ENCODE data around the gene SFI1.

Gene SFI1

GRCh38 chr22:31595271-31595670, 98.9 kb downstream of the SFI1 start:
- DNase-seq (ENCODE audit: low spot score) = no peak

GRCh38 chr22:31602259-31602952, 106.1 kb downstream of the SFI1 start:
- no peak for DNase-seq (ENCODE audit: low spot score)

DNA sequence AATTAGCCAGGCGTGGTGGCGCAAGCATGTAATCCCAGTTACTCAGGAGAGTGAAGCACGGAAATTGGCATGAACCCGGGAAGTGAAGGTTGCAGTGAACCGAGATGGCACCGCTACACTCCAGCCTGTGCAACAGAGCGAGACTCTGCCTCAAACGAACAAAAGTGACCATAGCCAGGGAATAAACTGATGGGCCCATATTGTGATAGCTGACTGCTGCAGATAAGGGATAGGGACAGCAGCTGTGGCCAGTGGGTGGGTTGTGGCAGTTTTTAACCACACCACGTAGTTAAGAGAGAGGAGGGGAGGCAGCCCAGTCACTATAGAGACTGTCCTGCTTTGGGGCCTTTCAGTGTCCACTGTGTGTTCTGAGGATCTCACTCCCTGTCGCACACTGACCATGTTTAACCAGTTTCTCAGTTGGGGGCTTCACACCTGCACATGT, 106.8 kb downstream of the SFI1 start:
- DNase-seq (ENCODE audit: low spot score) = no peak

GRCh38 chr22:31603574-31603973, 107.2 kb downstream of the SFI1 start:
- peak; percentile 50 for DNase-seq (ENCODE audit: low spot score)

DNA sequence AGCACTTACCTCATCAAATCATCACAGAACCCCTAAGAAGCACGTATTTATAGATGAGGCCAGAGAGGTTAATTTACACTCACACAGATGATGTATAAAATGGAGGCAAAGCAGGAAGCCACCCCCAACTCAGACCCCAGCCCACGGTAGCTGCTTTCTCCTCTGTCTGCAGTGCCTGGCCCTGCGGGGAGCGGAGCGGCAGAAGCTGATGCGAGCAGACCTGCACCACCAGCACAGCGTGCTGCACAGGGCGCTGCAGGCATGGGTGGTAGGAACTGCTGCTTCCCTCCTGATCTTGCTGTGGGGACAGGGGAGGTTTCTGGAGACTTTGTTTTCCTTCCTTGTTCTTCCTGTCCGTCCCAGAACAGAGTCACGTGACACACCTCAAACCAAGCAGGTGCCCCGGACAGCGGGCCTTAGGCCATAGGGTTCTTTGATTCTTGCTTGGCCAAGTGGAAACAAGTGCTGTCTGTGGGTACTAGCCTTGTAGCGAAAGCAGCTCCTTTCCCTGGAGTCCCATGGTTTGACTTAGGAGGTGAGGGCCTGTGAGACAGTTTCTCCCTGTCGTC, 107.9 kb downstream of the SFI1 start:
- DNase-seq (ENCODE audit: low spot score) = peak; percentile 60

GRCh38 chr22:31604746-31605705, 108.7 kb downstream of the SFI1 start:
- DNase-seq (ENCODE audit: low spot score) = no peak

GRCh38 chr22:31605851-31606585, 109.7 kb downstream of the SFI1 start:
- peak; percentile 85 for DNase-seq (ENCODE audit: low spot score)

DNA sequence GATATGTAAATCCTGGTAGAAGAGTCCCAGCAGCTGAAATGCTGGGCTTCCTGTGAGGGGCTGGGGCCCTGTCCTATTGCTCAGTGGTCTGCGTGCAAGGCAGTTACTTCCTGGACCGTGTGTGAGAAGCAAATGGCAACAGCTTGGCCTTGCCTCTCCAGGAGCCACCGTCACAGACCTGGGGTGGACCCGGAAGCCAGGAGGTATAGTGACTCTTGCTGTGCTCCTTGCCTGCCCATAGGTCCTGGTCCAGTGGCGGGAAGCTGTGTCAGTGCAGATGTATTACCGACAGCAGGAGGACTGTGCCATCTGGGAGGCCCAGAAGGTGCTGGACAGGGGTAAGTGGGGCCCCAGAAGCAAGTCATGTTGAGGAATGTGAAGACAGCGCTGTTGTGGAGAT, 111.4 kb downstream of the SFI1 start:
- no peak for DNase-seq (ENCODE audit: low spot score)

GRCh38 chr22:31609716-31610115, 113.4 kb downstream of the SFI1 start:
- no peak for DNase-seq (ENCODE audit: low spot score)

- no peak for DNase-seq (ENCODE audit: low spot score)
Measured at GRCh38 chr22:31610611-31611010, 114.3 kb downstream of the SFI1 start.

GRCh38 chr22:31611061-31611760, 114.9 kb downstream of the SFI1 start:
- no peak for DNase-seq (ENCODE audit: low spot score)

DNA sequence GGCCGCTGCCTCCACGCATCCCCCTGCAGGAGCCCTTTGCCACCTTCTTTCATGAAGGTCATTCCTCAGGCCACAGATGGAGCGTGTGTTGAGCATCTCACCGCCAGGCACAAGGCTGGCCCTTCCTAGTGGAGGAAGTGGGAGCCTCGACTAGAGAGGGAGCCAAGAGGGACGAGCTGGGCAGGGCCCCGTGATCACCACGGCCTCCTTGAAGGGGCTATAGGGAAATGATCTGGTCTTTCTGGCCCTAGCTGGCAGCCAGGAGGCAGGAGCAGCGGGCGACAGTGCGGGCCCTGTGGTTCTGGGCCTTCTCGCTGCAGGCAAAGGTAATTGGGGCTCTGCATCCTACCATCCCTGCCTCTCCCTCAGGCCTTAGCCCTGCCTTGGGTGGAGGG, 116.6 kb downstream of the SFI1 start:
- no peak for DNase-seq (ENCODE audit: low spot score)

GRCh38 chr22:31613286-31613903, 117.1 kb downstream of the SFI1 start:
- DNase-seq (ENCODE audit: low spot score) = no peak

GRCh38 chr22:31613904-31614296, 117.6 kb downstream of the SFI1 start:
- no peak for DNase-seq (ENCODE audit: low spot score)

DNA sequence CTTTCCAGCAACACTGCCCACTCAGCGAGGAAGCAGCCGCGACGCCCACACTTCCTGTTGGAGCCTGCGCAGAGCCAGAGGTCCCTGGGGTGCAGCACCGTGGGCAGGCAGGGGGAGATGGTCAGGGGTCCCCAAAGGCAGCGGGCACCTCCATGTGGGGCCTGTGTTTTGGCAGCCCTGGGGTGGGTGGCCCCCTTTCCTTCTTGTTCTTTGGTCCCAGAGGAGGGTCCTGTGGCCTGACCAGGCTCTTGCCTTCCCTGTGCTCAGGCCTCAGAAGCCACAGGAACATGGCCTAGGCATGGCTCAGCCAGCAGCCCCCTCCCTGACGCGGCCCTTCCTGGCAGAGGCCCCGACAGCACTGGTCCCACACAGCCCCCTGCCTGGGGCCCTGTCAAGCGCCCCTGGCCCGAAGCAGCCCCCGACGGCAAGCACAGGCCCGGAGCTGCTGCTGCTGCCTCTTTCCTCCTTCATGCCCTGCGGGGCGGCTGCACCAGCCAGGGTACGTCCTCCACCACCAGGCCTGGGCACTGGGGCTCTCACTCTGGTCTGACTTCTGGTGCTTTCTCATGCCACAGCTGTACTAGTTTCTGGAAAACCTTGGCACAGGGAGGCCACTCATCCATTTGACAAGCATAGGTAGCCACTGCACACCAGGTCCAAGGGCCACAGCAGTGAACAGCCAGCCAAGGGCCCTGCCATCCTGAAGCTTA, 118.6 kb downstream of the SFI1 start:
- no peak for DNase-seq (ENCODE audit: low spot score)

DNA sequence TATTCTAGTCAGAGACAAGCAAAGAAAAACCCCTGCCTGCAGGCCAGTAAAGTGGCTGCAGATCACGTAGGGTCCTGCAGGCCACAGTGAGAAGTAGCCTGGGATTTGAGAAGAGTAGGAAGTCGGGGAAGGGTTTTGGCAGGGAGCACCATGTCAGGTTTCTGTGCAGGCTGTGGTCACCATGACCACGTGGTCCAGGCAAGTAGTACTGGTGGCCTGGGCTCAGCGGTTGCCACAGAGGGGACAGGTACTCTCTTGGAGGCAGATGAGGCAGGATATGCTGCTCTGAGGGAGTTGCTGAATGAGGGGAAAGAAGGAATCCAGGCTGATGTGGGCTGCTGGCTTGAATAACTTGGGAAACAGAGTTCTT, 119.1 kb downstream of the SFI1 start:
- no peak for DNase-seq (ENCODE audit: low spot score)

DNA sequence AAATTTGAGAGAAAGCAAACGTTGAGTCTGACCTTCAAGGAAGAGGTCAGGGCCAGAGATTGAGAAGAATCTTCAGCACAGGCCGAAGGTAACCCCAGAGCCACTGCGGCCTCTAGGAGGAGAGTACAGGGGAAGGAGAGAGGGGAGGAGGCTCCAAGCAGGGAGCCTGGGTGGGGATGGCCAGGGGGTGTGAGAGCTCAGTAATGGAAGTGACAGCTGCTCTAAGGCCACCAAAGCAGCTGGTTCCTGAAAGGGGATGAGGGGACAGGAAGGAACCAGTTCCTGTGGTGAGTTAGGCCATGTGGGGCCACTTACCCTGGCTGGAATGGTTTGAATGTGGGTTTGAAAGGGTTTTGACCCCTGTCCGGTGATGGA, 119.6 kb downstream of the SFI1 start:
- DNase-seq (ENCODE audit: low spot score) = no peak

- no peak for DNase-seq (ENCODE audit: low spot score)
Measured at GRCh38 chr22:31616315-31616980, 120.1 kb downstream of the SFI1 start.

GRCh38 chr22:31618057-31618456, 121.7 kb downstream of the SFI1 start:
- DNase-seq (ENCODE audit: low spot score) = no peak
